Sciatic nerve (tissue), 1 donor: ENCODE measurements around the gene OR9G1. TPM values are rescaled to one million over a fixed set of nuclear protein-coding genes. Genes with fewer than 3 reads are reported as not detected.

Experiments used
- microRNA-seq: library from miRNA; unstranded; fragments of <30 nt; microRNA quantifications from one replicate; pipeline ENCODE4 v1.2.0, GENCODE V29; 2020
- total RNA-seq: library from RNA; stranded (reverse); fragmentation: NEBNext Ultra II Directional; extraction: Animal tissue kit (Norgen Biotek cat#: 25700); gene quantifications from one replicate; pipeline ENCODE4 v1.2.1, GENCODE V29; 2021
- donor health status: DM: no; HTN: no; CAD: no.

OR9G1 gene
- total RNA-seq, 1 donor from 2014 or later = not detected

Small RNA genes within 50 kb of the gene (microRNA-seq; reads per million reads assigned to microRNA genes)
- gene MIR6128 = not detected

Other genes with a start within 250 kb of the OR9G1 start
- not detected for gene OR5M3, start 225.7 kb upstream of the OR9G1 start, total RNA-seq
- gene OR5M8, start 207.7 kb upstream of the OR9G1 start, total RNA-seq = not detected
- not detected for gene OR5M11, start 155.8 kb upstream of the OR9G1 start, total RNA-seq
- not detected for gene OR5M10, start 121.4 kb upstream of the OR9G1 start, total RNA-seq
- gene OR5M1, start 84.2 kb upstream of the OR9G1 start, total RNA-seq = not detected
- gene OR5AP2, start 56.7 kb upstream of the OR9G1 start, total RNA-seq = not detected
- gene OR5AR1, start 35.4 kb upstream of the OR9G1 start, total RNA-seq = not detected
- not detected for gene OR9G4, start 49.6 kb downstream of the OR9G1 start, total RNA-seq